HG03045 (cell line): ENCODE results near the gene UBXN11.
"Not testable (repeated sequence)": the region's sequence is repeated elsewhere in the genome, so short reads cannot be mapped to it uniquely, and the experiment has no call there.

ENCODE experiments used
- ATAC-seq: cut with Tn5 transposase; IDR thresholded peaks from one replicate; pipeline ENCODE4 v1.9.1; 2021; ENCODE audit warnings: mild to moderate bottlenecking, moderate library complexity; ENCODE audit not compliant: unreplicated experiment

The UBXN11 gene

DNA sequence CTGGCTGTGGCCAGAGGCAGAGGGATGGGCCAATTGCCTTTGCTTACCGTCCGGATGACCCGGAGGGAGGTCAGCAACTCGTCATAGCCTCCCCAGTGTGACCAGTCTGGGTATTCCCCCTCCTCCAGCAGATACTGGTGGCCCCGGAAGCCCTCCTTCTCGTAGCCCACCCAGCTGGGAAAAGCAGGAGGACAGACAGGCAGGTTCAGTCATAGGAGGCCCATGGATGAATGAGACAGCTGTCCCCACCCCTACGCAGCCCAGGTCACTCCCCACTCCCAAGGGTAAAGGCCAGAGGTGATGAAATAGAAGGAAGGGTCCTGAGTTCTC is 30.7 kb upstream of the UBXN11 start:
- ATAC-seq: no peak

- ATAC-seq: no peak
Measured at GRCh38 chr1:26336477-26337205, 30.2 kb upstream of the UBXN11 start.

DNA sequence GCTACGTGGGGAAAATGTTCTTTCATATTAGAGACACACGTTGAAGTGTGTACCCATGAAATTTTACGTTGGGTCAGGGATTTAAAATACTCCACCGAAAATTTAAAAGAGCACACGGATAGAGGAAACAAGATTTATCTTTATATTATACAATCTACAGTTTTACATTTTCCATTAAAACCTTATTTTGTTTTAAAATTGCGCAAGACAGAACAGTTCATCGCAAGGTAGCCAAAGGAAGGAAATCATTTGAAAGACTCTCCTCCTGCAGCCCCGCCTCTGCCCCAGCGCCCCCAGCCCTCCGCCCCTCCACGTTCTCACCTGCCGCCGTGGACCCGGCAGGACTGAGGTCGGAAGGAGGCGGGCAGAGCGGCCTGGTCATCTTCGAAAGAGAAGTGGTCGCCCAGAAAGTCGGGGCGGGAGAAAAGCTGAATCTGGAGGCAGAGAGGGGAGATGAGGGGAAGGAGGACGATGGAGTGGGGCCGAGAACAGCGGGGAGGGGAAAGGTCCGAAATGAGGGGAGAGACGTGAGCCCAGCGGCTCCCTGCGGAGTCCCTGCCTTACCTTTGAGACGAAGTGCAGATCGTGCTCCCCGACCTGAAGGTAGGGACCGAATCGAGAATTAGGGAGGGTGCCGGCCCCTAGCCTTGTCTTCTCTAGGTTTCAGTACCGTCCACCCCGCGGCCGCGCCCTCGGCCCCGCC is 29.5 kb upstream of the UBXN11 start:
- no peak for ATAC-seq

GRCh38 chr1:26333312-26333711 is 26.9 kb upstream of the UBXN11 start:
- not testable (repeated sequence) for ATAC-seq

DNA sequence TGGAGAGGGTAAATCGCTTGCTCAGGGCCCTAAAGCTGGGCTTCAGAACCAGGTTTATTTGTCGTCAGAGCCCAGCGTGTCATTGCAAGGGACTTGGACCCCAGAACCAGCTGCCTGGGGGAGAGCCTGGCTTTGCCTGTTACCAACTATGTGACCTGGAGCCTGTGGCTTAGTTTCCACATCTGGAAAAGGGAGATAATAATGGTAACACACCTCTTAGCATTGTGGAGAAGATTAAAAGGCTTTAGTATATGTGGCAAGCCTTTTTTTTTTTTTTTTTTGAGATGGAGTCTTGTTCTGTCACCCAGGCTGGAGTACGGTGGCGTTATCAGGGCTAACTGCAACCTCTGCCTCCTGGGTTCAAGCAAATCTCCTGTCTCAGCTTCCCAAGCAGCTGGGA is 23.8 kb upstream of the UBXN11 start:
- no peak for ATAC-seq

DNA sequence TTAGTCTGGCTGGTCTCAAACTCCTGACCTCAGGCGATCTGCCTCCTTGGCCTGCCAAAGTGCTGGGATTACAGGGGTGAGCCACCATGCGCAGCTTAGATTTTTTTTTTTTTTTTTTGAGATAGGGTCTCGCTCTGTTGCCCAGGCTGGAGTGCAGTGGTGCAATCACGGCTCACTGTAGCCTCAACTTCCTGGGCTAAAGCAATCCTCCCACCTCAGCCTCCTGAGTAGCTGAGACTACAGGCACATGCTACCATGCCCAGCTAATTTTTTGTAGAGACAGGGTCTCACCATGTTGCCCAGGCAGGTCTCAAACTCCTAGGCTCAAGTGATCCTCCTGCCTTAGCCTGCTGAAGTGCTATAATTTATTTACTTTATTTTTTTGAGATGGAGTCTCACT is 22.9 kb upstream of the UBXN11 start:
- ATAC-seq: not testable (repeated sequence)

GRCh38 chr1:26328597-26328996 is 22.2 kb upstream of the UBXN11 start:
- no peak for ATAC-seq

DNA sequence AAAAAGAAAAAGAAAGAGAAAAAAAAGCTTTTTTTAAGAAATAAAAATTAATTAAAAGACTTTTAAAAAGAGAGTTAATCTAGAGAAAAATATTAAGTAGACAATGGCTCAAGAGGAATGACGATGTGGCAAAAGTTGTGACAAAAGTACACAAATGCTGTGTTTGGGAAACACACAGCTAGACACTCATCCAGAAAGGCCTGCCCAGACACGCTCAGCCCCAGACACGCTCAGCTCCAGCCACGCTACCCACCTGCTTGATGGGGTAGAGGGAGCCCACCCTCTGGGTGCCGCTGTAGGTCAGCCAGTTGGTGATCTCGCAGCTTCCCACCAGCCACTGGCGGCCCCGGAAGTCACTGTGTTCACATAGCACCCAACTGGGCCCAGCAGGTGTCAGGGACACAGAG is 21.5 kb upstream of the UBXN11 start:
- no peak for ATAC-seq

- ATAC-seq: no peak
Measured at GRCh38 chr1:26324550-26324949, 18.1 kb upstream of the UBXN11 start.

DNA sequence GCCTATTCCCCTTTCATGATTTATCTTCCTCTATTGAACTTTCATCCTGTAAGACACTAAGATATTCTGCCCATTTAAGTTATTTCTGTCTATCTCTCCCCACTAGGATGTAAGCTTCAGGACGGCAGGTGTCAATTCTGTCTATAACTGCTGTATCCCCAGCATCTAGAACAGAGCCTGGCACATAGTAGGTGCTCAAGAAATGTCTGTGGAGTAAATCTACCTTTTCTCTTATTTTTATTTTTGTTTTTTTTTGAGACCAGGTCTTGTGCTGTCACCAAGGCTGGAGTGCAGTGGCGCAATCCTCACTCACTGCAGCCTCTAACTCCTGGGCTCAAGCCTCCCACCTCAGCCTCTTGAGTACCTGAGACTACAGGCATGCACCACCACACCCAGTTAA is 16.9 kb upstream of the UBXN11 start:
- ATAC-seq: no peak

GRCh38 chr1:26322042-26322331 is 15.6 kb upstream of the UBXN11 start:
- no peak for ATAC-seq

GRCh38 chr1:26321315-26322041 is 15.0 kb upstream of the UBXN11 start:
- peak; percentile 46 for ATAC-seq

DNA sequence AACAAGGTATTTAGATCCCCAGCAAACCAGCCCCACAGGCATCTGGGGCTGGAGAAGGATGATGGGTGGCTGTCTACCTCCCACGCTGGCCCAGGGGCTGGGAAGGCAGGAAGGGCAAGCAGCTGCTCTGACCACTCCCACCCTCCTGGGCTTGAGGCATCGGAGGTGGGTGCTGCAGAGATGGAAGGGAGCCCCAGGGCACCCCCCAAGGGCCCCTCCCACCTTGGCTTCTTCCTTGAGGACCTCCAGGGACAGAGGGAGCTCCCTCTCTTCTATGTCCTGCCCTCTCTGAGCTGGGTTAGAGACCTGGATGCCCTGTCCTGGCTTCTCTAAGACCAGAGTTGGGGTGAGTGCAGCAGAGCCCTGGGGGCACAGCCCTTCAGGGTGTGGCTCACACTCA is 14.5 kb upstream of the UBXN11 start:
- no peak for ATAC-seq

DNA sequence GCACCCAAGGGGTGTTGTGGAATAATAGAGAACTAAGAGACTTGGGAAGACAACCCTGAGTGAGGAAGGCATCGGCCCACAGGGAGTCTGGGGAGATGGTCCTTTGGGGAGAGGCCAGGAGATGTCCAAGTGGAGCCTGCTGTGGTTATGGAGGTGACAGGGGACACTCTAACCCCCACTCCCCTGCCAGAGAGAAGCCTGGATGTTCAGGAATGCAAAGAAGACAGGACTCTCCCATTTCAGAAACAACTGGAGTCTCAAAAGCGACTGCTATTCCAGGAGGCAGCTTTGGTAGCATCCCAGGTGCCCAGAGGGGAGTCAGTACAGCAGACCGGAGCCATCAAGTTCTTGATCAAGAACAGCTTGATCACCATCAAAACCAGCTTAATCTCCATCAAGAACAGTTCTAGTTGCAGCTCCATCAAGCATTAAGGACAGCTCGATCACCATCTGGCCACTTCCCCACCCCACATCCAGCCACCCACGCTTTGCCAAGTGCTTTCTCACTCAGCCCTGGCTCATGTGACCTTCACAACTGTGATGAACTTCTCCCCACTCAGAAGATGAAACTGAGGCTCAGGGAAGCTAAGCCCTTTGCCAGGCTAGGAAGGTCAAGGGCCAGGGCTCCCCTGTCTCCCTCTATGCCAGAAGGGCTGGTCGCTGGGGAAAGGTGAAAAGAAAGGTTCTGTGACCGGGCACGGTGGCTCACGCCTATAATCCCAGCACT is 12.1 kb upstream of the UBXN11 start:
- ATAC-seq: no peak

DNA sequence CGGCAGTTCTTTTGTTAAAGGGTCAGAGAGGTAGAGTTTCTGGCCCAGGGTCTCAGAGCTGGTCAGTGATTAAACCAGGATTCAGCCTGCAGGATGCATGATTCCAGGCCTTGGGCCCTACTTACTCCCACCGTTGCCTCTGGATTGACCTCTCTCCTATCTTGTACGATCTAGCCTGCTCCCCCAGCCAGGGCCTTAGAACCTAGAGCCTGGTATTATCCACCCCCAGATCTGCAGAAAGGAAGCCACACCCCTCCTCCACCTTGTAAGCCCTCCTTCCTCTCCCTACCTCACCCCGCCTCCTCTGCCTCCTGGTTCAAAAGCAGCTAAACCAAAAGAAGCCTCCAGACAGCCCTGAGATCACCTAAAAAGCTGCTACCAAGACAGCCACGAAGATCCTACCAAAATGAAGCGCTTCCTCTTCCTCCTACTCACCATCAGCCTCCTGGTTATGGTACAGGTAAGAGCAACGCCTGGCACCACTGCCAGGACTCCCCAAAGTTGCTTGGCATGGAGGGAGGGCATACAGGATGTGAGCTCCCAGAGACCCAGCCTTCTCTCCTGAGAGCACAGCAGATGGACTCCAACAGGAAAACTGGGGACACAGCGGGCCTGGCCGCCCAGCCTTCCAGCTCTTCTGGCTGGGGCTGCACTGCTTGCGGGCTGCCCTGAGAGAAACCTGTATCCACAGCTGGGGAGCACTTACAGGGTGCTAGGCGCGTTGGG is 11.3 kb upstream of the UBXN11 start, which contains the start of gene CD52:
Gene CD52, plus strand, starts transcription at position 347 of the 726 bp plus-strand sequence. Its CDS starts 60 bp downstream, at position 407.
- peak; percentile 37 for ATAC-seq

- ATAC-seq: no peak
Measured at GRCh38 chr1:26317146-26317545, 10.7 kb upstream of the UBXN11 start.

DNA sequence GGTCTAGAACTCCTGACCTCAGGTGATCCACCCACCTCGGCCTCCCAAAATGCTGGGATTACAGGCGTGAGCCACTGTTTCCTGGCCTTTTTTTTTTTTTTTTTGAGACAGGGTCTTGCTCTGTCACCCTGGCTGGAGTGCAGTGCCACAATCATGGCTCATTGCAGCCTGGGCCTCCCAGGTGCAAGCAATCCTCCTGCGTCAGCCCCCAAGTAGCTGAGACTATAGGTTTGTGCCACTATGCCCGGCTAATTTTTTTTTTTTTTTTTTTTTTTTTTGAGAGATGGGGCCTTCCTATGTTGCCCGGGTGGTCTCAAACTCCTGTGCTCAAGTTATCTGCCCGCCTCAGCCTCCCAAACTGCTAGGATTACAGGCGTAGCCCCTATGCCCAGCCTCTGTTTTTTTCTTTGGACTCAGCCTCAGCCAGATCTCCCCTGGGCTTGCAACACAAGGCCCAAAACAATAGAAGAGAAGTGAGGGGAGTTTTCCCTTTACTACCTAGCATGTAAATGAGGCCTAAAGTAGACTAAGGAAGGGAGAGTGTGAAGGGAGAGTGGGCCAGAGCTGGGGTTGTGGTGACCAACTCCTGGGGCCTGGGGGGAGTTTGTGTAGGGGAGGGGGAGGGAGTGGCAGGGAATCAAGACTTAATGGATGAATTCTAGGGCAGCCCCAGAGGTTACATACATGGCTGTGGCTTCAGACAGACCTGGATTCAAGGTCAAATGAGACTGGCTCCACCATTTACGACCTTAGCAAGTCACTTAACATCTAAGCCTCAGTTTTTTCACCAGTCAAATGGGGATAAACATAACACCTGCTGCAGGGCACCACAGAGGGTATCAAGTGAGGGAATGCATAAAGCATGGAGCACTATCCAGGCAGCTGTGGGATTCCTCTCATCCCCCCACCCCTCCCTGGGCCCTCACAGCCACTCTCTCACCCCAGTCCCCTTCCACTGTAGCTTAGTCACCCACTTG is 9.7 kb upstream of the UBXN11 start:
- no peak for ATAC-seq

- ATAC-seq: no peak
Measured at GRCh38 chr1:26314501-26314900, 8.1 kb upstream of the UBXN11 start.
